WERI-Rb-1 (cell line): ENCODE data around the gene VSX1.

ENCODE experiments used
- DNase-seq: peaks from one replicate; pipeline ENCODE4 v3.0.0-alpha.2; 2020
- H3K27ac ChIP-seq: fragments of 250-450 bp; sonication (Bioruptor Pico); 2 replicates; pipeline ENCODE4 v1.5.1; 2020; ENCODE audit warnings: mild to moderate bottlenecking, moderate library complexity
- H3K27me3 ChIP-seq: fragments of 250-450 bp; sonication (Bioruptor Pico); 2 replicates; pipeline ENCODE4 v1.5.1; 2021; ENCODE audit warnings: mild to moderate bottlenecking, low read depth, moderate library complexity; ENCODE audit not compliant: insufficient read depth, severe bottlenecking
- H3K36me3 ChIP-seq: fragments of 250-450 bp; sonication (Bioruptor Pico); 2 replicates; pipeline ENCODE4 v1.5.1; 2020; ENCODE audit warnings: mild to moderate bottlenecking, moderate library complexity
- H3K4me3 ChIP-seq: 2 replicates; pipeline ENCODE4 v1.5.1; 2011; ENCODE audit warnings: low read depth, mild to moderate bottlenecking, control low read depth, low read length
- H3K9me3 ChIP-seq: fragments of 250-450 bp; sonication (Bioruptor Pico); 2 replicates; pipeline ENCODE4 v1.5.1; 2021; ENCODE audit warnings: mild to moderate bottlenecking, moderate library complexity; ENCODE audit not compliant: severe bottlenecking
- CTCF ChIP-seq: IDR thresholded peaks from 2 replicates; pipeline ENCODE4 v1.5.1; 2011; ENCODE audit warnings: low read depth, mild to moderate bottlenecking, control low read depth, inconsistent platforms, low read length

Gene VSX1

GRCh38 chr20:25031241-25031640 is 50.7 kb downstream of the VSX1 start:
- no peaks in the 10 kb centered on the region for H3K36me3 ChIP-seq
- no peak overlapping the region for H3K4me3 ChIP-seq
- H3K27ac ChIP-seq, result no peak overlapping the region
- no peak for DNase-seq
- no peak for TF ChIP-seq CTCF
- H3K9me3 ChIP-seq, result no peaks in the 10 kb centered on the region
- H3K27me3 ChIP-seq, result no peaks in the 10 kb centered on the region

- no peak for DNase-seq
- Histone ChIP-seq H3K9me3 (no peaks in the 10 kb centered on the region), H3K27me3 (no peaks in the 10 kb centered on the region), H3K36me3 (no peaks in the 10 kb centered on the region), H3K27ac (no peak overlapping the region), H3K4me3 (no peak overlapping the region)
- TF ChIP-seq CTCF, result no peak
These were observed 51.2 kb downstream of the VSX1 start for GRCh38 chr20:25030649-25031207.

GRCh38 chr20:25030007-25030648 is 51.8 kb downstream of the VSX1 start:
- H3K9me3 ChIP-seq, result no peaks in the 10 kb centered on the region
- no peaks in the 10 kb centered on the region for H3K36me3 ChIP-seq
- no peak overlapping the region for H3K27ac ChIP-seq
- TF ChIP-seq CTCF, result no peak
- H3K4me3 ChIP-seq, result no peak overlapping the region
- DNase-seq, result no peak
- H3K27me3 ChIP-seq, result no peaks in the 10 kb centered on the region

GRCh38 chr20:25025986-25026605 is 55.8 kb downstream of the VSX1 start:
- Histone ChIP-seq H3K27me3 (no peaks in the 10 kb centered on the region), H3K27ac (no peak overlapping the region), H3K36me3 (no peaks in the 10 kb centered on the region), H3K4me3 (no peak overlapping the region), H3K9me3 (no peaks in the 10 kb centered on the region)
- no peak for TF ChIP-seq CTCF
- DNase-seq, result no peak
